ENCODE measurements around the gene KCNK15.

The KCNK15 gene

GRCh38 chr20:44715499-44716308, 30.0 kb upstream of the KCNK15 start:
- DNase-seq, result no peak

GRCh38 chr20:44716309-44717106, 29.2 kb upstream of the KCNK15 start:
- DNase-seq, result no peak

- no peak for DNase-seq
These were observed 27.7 kb upstream of the KCNK15 start for GRCh38 chr20:44717986-44718385.

GRCh38 chr20:44719841-44720240, 25.8 kb upstream of the KCNK15 start:
- no peak for DNase-seq

- no peak for DNase-seq
These were observed 25.1 kb upstream of the KCNK15 start for GRCh38 chr20:44720621-44720996.

GRCh38 chr20:44720997-44721784, 24.5 kb upstream of the KCNK15 start:
- DNase-seq, result no peak

- no peak for DNase-seq
These were observed 23.9 kb upstream of the KCNK15 start for GRCh38 chr20:44721785-44722054.

- no peak for DNase-seq
These were observed 22.7 kb upstream of the KCNK15 start for GRCh38 chr20:44722990-44723389.

- DNase-seq, result no peak
These were observed 22.3 kb upstream of the KCNK15 start for GRCh38 chr20:44723391-44723790.

GRCh38 chr20:44723798-44724362, 21.8 kb upstream of the KCNK15 start:
- DNase-seq, result no peak

- DNase-seq, result no peak
These were observed 21.1 kb upstream of the KCNK15 start for GRCh38 chr20:44724423-44725091.

- no peak for DNase-seq
These were observed 19.8 kb upstream of the KCNK15 start for GRCh38 chr20:44725837-44726236.

- DNase-seq, result no peak
These were observed 18.6 kb upstream of the KCNK15 start for GRCh38 chr20:44727039-44727438.

GRCh38 chr20:44727651-44728050, 18.0 kb upstream of the KCNK15 start:
- no peak for DNase-seq

GRCh38 chr20:44728801-44729443, 16.7 kb upstream of the KCNK15 start:
- DNase-seq, result peak; percentile 60

- DNase-seq, result no peak
These were observed 15.2 kb upstream of the KCNK15 start for GRCh38 chr20:44730441-44730840.

GRCh38 chr20:44731657-44732056, 14.0 kb upstream of the KCNK15 start:
- DNase-seq, result no peak

GRCh38 chr20:44732327-44732726, 13.3 kb upstream of the KCNK15 start:
- no peak for DNase-seq

GRCh38 chr20:44733341-44734069, 12.2 kb upstream of the KCNK15 start:
- peak; percentile 27 for DNase-seq

GRCh38 chr20:44734938-44735337, 10.7 kb upstream of the KCNK15 start:
- DNase-seq, result no peak

- DNase-seq, result no peak
These were observed 9.9 kb upstream of the KCNK15 start for GRCh38 chr20:44735816-44736169.

Measured in NCI-H1092 (cell line).